ENCODE data around the gene PDE6H.

Gene PDE6H

DNA sequence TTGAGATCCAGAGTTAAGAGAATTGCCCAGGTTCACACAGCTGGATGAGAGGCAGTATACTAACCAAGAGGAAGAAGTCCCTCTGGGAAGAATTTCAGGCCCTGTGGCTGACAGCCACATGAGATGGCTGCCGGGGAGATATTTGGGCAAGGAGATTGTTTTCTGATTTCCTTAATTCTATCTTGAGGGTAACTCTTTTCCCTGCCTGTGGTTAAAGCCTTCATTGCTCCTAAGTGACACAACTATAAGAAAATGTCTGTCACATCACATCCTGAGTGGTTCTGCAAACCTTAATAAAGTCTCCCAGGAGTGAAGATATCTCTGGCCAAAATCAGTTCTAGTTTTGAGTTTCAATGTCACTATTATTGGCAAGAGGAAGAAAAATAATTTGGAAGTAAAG lies 21.0 kb upstream of the PDE6H start:
- DNase-seq (ENCODE audit: low read depth in 3 of 3): no peak

DNA sequence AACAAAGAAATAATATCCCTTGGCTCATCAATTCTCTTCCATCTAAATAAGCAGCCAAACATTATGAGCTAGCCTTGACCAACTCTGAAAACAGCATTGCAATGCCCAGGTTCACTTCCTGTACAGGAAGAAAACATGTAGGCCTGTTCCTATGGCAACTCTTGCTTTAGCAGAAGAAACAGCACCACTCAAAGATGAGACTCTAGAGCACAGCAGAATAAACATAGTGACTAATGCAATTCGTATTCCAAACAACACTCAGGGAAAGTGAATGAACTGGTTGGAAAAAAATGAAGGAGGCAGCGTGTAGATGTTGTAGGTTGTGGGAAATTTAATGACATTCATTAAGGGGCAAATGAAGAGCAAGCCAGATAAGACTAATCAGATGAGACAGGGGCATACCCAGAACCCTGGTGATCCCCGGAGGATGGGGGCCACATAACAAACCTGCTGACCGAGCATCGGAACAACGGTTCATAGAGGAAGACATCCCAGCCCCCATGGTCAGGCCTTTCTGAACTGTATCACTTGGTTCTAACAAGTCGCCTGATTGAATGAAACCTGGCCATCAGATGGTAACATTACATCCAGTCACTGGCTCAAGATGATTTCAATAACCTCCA lies 20.4 kb upstream of the PDE6H start:
- DNase-seq (ENCODE audit: low read depth in 3 of 3): no peak

DNA sequence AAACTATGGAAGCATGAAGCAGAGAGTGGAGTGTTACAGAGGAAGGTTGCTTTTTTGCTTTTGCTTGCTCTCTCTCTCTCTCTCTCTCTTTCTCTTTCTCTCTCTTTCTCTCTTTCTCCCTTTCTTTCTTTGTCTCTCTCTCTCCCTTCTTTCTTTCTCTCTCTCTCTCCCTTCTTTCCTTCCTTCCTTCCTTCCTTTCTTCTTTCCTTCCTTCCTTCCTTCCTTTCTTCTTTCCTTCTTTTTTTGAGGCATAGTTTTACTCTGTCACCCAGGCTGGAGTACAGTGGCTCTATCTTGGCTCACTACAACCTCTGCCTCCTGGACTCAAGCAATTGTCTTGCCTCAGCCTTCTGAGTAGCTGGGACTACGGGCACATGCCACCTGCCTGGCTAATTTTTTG lies 19.1 kb upstream of the PDE6H start:
- no peak for DNase-seq (ENCODE audit: low read depth in 3 of 3)

DNA sequence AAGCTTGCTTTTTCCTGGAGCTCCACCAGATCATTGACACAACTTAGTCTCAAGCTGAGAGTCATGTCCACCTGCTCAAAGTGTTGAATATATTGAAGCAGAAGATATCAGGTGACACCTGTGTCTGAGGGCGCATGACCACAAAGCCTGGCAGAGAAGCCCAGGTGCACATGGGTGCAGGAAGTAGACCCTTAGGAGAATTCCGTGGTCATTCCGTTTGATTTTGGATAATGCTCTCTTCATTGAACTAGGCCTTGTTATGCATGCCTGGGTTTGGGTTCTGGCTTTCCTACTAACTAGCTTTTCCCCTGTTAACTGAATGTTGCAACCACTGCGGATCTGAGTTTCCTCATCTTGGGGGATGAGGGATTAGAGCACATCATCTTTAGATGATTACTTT lies 18.6 kb upstream of the PDE6H start:
- DNase-seq (ENCODE audit: low read depth in 3 of 3): no peak

DNA sequence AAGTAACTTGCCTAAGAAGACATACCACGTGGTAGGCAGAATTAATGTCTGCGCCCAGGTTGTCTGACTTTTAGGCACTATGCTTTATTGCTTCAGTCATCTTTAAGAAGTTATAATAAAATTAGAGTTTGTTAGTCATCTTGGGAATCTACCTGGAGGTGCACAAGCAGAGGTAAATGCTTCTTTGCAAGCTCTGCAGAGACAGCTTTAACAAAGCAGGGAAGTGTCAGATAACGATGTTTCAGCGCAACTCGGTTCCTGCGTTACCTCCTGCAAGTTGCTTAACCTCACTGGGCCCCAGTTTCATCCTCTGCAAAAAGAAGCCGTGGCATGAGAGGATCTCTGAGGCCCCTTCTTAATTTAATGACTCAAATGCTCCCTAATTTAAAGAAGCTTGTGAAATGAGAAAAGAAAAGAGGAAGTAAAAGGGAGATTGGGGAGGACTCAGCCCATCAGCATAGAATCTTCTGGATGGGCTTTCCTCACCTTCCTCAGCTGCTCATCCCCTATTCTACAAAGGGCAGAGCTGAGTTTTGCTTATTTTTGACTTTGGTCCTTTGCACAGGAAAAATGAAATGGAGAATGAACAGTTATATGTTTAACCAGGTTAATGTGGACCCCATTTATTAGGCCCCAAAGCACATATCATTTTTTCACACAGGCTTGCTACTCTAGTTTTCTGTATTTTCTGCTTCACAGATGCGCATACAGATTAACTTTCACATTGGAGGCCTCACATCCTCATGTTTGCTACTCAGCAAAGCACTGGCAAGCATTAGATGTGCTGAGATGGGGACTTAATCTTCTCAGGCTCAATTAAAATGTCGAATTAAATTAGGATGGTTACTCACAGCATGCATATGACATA lies 16.6 kb upstream of the PDE6H start:
- DNase-seq (ENCODE audit: low read depth in 3 of 3): no peak

DNA sequence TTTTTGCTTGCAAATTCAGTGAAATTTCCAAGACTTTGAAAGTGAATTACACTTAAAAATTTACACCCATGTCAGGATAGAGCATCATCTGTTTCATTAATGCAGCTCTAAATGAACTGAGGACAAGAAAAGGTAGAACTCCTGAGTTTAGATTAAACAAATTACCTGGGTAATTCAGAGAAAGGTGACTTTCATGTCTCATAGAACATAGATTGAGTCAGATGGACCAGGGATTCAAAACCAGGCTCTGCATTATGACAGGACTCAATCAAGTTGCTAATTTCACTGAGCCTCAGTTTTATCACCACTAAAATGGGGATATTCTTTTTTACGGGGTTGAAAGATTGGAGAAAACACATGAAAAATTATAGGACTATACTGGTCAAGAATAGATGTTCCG lies 15.9 kb upstream of the PDE6H start:
- DNase-seq (ENCODE audit: low read depth in 3 of 3): no peak

DNA sequence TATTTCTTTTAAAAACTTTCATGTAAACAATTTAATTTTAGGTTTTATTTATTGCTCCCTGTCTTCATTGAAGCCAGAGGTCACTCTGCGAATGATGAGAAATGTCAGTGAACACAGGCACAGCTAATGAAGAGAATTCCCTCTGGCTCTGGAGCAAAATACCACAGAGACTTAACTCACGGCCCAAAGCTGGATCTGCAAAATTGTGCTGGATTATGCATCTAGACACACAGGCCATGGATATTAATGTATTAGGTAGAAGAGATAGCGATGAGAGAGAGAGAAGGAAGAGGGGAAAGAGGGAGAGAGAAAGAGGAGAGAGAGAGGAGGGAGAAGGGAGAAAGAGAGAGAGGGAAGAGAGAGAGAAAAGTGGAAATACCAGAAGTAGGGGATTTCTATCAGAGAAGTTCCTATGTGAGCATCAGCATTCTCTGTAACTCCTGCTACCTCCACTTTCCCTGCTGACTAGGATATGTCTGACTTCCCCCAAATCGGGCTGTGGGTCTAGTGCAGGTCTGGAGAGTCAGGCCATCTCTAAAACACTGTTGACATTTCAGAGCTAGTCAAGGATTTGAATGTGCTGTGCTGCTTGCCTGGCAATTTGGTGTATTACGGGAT lies 15.2 kb upstream of the PDE6H start:
- DNase-seq (ENCODE audit: low read depth in 3 of 3): no peak

DNA sequence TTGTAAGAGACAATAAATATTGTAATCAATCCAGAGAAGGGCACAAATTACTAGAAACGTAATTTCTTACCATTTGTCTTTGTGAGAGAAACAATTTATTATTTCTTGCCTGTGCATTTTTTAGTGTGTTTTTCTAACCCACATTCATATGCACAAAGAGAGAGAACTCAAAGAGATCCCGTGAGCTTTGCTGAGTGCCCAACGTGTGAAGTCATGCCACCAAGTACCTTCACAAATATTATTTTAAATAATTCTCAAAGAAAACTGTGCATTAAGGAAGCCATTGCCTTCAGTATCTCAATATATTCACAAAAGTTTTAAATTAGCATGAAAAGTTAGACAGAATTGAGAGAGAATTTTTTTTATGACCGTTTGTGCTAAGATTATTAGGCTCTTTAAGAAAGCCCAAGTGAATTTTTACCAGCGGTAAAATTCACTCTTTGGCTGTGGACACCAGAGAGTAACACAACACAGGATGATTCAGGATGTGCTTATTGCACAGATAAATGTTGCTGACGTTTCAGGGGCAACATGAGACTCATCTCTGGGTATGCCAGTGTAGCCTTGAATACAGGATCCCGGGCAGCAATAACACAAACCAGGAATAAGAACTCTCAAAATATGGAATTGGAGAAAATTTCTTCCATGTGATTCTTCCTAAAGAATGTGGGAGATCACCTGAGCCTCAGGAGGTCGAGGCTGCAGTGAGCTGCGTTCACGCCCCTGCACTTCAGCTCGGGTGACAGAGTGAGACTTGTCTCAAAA lies 14.3 kb upstream of the PDE6H start:
- DNase-seq (ENCODE audit: low read depth in 3 of 3): no peak

DNA sequence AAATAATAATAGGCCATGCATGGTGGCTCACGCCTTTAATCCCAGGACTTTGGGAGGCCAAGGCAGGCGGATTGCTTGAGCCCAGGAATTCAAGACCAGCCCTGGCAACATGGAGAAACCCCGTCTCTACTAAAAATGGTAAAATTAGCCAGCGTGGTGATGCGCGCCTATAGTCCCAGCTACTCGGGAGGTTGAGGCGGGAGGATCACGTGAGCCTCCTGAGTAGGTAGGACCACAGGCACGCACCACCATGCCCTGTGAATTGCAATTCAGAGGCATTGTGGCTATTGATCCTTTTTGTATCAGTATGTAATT lies 13.8 kb upstream of the PDE6H start:
- DNase-seq (ENCODE audit: low read depth in 3 of 3): no peak

DNA sequence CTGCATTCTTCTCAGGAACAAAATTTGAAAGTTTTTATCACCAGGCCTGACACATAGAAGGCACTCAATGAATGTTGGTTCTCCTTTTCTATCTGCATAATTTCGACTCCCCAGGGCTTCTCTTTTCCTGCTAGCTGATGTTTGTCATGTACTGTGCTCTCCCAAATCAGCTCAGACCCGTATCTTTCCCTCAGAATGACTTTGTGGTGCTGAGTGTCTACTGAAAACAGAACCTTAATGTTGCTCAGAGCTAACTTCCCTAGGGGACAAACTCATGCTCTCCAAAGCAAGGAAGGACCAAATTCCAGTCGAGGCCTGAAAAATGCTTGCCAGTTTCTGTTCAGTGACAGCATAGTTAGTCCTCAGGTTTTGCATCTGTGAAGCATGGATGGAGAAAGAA lies 13.4 kb upstream of the PDE6H start:
- no peak for DNase-seq (ENCODE audit: low read depth in 3 of 3)

DNA sequence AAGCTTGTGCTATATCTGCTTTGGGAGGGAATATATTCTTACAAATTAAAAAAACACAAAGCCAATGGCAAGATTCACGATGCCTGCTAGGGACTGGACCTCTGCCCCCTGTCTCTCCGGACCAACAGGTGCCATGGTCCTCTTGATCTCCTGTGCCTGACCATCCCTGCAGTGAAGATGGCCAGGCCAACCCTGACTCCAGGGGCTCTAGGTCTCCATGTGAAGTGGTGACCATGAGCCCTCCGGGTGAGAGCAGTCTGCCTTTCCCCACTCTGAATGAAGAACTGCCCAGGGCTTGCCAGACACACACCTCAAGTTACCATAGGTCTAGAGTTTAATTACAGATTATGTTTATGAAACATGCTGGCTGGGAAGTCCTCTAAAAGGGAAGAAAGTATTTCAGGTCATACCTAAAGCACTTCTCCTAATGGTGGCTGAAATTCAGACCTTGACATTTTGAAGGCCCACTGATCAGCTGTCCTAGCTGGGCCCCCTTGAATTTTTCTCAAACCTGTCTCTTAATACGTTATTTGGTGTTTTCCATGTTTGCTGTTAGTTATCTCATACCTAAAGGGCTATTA lies 12.8 kb upstream of the PDE6H start:
- DNase-seq (ENCODE audit: low read depth in 3 of 3): no peak

DNA sequence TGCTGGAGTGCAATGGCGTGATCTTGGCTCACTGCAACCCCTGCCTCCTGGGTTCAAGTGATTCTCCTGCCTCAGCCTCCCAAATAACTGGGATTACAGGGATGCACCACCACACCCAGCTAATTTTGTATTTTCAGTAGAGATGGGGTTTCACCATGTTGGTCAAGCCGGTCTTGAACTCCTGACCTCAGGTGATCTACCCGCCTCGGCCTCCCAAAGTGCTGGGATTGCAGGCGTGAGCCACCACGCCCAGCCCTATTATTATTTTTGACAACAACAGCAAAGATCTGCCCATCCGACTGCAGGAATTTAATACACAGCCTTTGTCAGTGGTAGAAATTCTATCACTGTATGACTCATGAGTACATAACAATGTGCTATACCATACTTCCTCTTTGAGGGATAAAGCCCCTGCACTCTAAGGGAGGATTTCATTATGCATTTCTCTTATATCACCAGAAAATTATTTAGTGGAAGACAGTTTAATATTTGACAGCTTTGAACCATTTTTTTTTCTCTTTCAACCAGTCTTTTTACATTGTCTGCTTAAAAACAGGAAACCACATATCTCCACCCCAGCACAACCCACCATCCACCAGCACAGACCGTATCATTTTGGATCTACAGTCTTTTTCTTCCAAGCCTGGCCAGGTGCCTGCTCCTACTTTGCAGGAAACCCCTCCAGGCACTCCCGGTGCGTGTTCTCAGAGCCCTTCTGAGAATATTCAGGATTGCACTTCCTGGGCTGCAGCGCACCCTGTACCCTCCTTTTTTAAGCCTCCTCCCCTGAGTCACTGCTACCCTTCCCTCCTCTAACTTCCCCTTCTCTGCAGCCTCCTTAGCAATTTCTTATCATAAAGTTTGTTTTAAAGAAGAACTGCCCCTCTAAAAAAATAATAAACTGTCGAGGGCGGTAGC lies 12.0 kb upstream of the PDE6H start:
- DNase-seq (ENCODE audit: low read depth in 3 of 3): no peak

DNA sequence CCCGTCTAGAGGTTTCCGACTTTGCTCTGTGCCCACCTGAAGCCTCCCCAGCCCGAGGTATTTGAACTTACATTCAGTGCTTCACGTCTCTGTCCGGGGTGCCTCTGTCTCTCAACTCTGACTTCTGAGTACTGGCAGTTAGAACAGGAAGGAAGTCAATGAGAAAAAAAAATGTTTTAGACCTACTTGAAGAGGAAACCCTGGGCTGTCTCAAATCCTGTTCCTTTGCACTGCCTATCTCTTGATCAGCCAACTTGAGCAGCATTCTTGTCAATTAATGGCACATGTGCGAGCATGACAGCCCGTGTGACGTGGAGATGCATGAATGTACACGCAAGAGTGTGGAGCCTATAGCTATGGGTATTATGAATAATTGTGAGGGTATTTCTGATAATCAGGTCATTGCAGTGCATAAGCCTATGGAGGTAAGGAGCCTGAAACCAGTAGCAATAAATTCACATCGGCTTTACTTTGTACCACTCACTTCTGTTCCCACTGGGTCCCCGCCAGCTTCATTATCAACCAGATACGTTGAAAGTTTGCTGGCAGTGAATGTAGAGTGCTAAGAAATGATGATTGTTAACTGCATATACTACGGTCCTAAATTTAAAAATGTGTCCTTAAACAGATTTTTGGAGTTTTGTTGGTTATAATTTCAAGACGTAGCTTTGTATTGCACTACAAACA lies 11.2 kb upstream of the PDE6H start, which contains the start of gene ARHGDIB:
ARHGDIB (minus strand) TSS at position 136 of the 687 bp plus-strand sequence. CDS start 10,889 bp downstream, outside the sequence.
- peak in 2 of 3 donors; percentile 61 to 70 for DNase-seq (ENCODE audit: low read depth in 3 of 3)

DNA sequence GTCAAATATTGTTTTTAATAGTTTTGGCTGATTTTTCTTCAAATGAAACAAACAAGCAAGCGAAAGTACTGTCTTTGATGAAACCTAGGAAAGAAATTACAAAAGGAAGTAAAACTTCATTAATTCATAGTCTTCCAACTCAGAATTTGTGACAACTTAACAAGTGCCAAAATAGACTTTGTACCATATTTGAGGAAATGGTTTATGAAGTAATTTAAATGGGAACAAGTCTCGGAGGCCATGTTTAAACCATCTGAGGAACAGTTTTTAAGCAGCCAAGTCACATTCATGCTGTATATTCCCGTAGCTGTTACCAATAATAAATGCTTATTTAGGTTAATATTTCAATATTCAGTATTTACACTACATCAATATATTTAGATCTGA lies 10.7 kb upstream of the PDE6H start:
- no peak for DNase-seq (ENCODE audit: low read depth in 3 of 3)

DNA sequence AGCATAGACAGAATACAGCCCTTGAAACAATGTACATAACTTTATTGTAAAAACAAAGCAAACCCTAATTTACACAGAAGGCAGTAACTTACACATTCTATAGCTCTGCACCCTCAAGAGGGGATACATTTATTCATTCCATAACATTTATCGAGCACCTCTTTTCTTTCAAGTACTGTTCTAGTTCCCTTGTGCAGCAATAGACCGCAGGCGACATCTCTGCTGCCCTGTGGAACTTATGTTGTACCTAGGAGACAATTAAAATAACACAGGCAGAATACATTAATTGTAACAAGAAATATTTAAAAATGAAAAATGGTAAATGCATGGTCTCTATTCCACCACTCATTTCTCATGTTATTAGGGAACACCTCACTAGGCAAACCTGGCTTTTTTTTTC lies 10.0 kb upstream of the PDE6H start:
- no peak for DNase-seq (ENCODE audit: low read depth in 3 of 3)

DNA sequence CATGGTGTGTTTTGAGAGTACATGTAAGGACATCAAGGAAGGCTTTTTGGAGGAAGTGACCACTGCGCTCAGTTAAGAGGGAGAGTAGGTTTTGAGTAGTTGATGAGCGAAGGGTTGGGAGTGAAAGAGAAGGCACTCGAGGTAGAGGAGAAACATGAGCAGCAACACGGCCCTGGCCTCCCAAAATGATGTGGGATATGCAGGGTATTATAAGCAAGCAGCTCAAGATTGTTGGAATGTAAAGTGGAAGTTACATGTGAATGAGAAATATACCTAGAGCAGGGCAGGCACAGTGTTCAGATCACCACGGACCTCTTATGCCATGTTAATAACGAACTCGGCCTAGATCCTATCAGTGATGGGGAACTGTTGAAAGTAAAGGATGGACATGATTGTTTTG lies 9.3 kb upstream of the PDE6H start:
- no peak for DNase-seq (ENCODE audit: low read depth in 3 of 3)

DNA sequence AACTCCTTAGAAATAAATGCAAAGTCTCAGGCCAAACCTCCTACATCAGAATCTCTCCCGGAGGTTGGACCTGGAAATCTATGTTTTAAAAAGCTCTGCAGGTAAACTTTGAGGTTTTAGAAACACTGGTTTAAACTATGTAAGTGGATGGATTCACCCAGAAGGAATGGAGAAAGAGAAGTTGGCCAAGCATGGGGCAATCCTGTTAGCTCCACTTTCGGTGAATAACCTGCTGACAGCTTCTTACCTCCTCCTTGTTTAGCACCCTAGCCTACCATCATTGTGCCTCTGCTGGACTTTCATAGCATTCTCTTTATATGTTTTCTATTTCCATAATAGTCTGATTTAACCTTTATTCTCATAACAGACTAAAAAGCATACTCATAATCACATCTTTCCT lies 8.4 kb upstream of the PDE6H start:
- no peak for DNase-seq (ENCODE audit: low read depth in 3 of 3)

DNA sequence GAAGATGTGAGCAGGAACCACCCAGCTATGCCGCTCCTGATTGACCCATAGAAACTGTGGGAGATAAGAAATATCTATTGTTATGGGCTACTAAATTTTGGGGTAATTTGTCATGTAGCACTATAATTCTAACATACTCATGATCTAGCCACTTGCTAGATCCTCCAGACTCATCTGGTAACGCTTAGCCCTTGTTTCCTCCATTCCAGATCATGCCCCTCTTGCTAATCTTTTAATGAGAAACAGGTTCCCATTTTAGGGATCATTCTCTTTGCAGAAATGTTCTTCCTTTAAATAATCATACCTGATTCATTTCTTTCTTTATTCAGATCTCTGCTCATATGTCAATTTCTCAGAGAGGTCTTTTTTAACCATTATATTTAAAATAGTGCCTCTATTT lies 7.6 kb upstream of the PDE6H start:
- no peak for DNase-seq (ENCODE audit: low read depth in 3 of 3)

DNA sequence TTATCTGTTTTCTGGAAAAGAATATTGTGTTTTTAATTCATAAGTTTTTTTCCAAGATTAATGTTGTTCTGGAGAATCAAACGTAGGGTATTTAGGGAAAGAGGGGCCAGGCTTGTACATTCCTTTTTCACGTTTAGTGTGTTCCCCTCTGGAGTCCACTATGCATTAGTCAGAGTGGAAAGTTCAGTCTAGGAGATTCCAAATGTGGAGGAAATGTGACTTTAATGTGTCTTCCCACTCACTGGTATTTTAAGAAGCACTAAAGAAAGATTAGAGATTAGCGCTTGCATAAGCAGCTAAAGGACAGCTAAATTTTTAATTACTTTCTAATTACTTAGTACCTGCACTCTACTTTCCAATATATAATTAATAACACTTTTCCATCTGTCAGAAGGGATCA lies 4.4 kb upstream of the PDE6H start:
- DNase-seq (ENCODE audit: low read depth in 3 of 3): no peak

DNA sequence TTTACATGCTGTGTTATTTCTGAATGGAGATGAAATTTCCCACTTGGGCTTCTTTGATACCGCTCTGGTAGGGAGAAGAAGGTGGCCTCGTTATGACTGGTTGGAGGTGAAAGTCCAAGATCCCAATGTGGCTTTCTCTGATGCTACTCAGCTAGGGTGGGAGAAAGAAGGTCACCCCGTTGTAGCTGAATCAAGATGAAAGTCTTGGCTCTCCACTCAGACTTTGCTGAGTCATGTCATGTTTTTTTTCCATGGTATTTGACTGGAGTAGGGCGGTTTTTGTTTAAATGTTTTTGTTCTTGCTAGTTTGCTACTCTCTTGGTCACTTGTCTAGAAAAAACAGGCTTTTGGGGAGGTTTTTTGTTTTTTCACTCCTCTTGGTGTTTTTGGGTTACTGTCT lies 2.4 kb upstream of the PDE6H start:
- no peak for DNase-seq (ENCODE audit: low read depth in 3 of 3)

All from stimulated activated CD4-positive, alpha-beta T cell treated with anti-CD3 and anti-CD28 coated beads, TNF-alpha, amount 100 ng/mL, for 48 hours (primary cell).